Ovary (tissue), 9 donors: Measurements from ENCODE around the gene EN2. TPM values are rescaled to one million over a fixed set of nuclear protein-coding genes. Genes with fewer than 3 reads are reported as not detected.

Experiments
- DNase-seq, 5 donors: peaks; one replicate each; pipeline ENCODE4 v3.0.0-alpha.2; 2019 to 2020
- H3K27ac ChIP-seq, 2 donors: fragments of 200-600 bp; one replicate each; pipeline versions ENCODE4 v1.5.1 to v1.8.0; 2019 to 2022
- H3K27me3 ChIP-seq: fragments of 200-600 bp; one replicate; pipeline ENCODE4 v1.8.0; 2022
- H3K36me3 ChIP-seq: fragments of 200-600 bp; sonication (generic); one replicate; pipeline ENCODE4 v1.5.1; 2019
- H3K4me1 ChIP-seq: one replicate; pipeline ENCODE4 v1.8.1; 2013; ENCODE audit warnings: mild to moderate bottlenecking, moderate library complexity; ENCODE audit not compliant: insufficient read depth
- H3K4me3 ChIP-seq: fragments of 200-600 bp; sonication (generic); one replicate; pipeline ENCODE4 v1.5.1; 2017
- H3K9me3 ChIP-seq, 2 donors: fragments of 200-600 bp in 1 of 2; sonication (generic) in 1 of 2; one replicate each; pipeline versions ENCODE4 v1.5.1 to v1.8.1; 2013 to 2019; ENCODE audit warnings: mild to moderate bottlenecking in 1 of 2, moderate library complexity in 1 of 2
- EP300 ChIP-seq: sonication (generic); formaldehyde crosslinking; IDR thresholded peaks from one replicate; pipeline ENCODE4 v1.6.1; 2017; ENCODE audit warnings: antibody characterized with exemption
- POLR2A ChIP-seq: fragments of 450-650 bp; IDR thresholded peaks from one replicate; pipeline ENCODE4 v1.6.1; 2017; ENCODE audit warnings: antibody characterized with exemption, mild to moderate bottlenecking, moderate library complexity
- WGBS, 3 donors: extraction: QIAGEN DNeasy Blood & Tissue Kit in 1 of 3; methylation state at CpG; one replicate each; pipeline versions ENCODE4 v1.1.5 to v1.1.7; 2013 to 2017; 5-methylcytosine and 5-hydroxymethylcytosine counted together
- intact Hi-C, 4 donors: fragments of 100-400 bp; cut with DNase I; formaldehyde crosslinking; loops; one replicate each; pipeline versions ENCODE4 v1.11.0 to v1.15.1; 2022 to 2023
- polyA plus RNA-seq, 2 donors: library from polyadenylated mRNA; stranded (reverse); fragments of 200-250 nt in 1 of 2; fragments of 350-450 nt in 1 of 2; fragmentation: Illumina TruSeq in 1 of 2; extraction: RNeasy Lipid Tissue Mini Kit (QIAGEN cat#74804) in 1 of 2; gene quantifications; one replicate each; pipeline ENCODE4 v1.2.3, GENCODE V29; 2013 to 2014
- total RNA-seq, 7 donors: library from RNA; depleted of rRNA in 2 of 7; stranded (reverse); fragments of >200 nt in 2 of 7; fragmentation: NEBNext Ultra II Directional in 3 of 7; extraction: Animal tissue kit (Norgen Biotek cat#: 25700) in 3 of 7; gene quantifications; one replicate each; pipeline versions ENCODE4 v1.1.0 to v1.2.4, GENCODE V29; 2016 to 2023
- TF ChIP-seq, protein P1 (sequence below), 3 donors: fragments of 450-650 bp in 2 of 3; fragments of 200-600 bp in 1 of 3; IDR thresholded peaks; one replicate each; pipeline versions ENCODE4 v1.5.1 to v1.8.0; 2016 to 2022; ENCODE audit warnings: antibody characterized with exemption in 3 of 3, mild to moderate bottlenecking in 1 of 3
- donor health status: DM: no; HTN: no; CAD: no; lungs with moderate emphysema.
- donor health status: DM: no; HTN: no; CAD: no.
- donor health status: Bipolar disorder and iron deficiency.
- donor health status: DM: yes; HTN: yes; CAD: no.
- donor health status: DM: no; HTN: no; CAD: no.
- donor health status: DM: yes; HTN: yes; CAD: no.

The EN2 gene
- total and polyA plus RNA-seq, 9 donors: 0.15 to 1.8 (median 0.77) TPM; not detected in 1

- intact Hi-C loops: no loop called here
- no peaks in the 10 kb centered on the region for H3K27me3 ChIP-seq
- H3K9me3 ChIP-seq: no peaks in the 10 kb centered on the region
These were observed 39.6 kb upstream of the EN2 start for GRCh38 chr7:155418304-155418703.

DNA sequence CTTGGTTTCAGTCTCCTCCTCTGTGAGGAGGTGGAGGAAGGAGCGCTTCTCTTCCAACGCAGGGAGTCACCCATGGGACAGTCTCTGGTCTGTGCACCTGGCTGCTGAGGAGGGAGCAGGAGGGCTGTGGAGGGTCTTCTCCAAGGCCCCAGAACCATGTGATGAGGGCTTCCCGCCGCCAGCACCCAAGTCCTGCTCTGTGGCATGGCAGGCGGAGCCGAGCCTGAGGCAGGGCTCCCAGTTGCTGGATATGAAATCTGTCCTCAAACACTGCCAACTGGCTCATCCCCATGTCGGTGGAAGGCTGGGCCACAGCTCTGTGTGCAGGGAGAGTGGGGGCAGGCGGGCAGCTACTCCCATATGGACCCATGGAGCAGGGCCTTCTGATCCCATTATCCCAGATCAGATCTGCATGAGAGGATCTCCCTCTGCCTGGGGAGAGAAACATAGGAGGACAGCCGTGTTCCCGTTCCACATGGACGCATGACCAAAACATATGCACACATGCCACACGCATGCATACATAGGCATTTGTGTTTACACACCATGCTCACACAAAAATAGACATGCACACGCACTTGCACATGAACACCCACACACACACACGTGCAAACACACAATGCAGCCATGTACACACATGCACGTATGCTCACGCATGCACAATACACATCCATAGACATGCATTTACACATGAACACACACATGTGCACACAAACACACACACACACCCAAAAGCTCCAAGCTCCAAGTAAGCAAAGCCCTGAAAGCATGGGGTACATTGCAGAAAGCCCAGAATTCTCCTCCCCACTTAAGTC is 38.8 kb upstream of the EN2 start:
- H3K27ac ChIP-seq: no peak overlapping the region
- TF ChIP-seq POLR2A: no peak
- no peak for TF ChIP-seq EP300
- TF ChIP-seq, protein P1, sequence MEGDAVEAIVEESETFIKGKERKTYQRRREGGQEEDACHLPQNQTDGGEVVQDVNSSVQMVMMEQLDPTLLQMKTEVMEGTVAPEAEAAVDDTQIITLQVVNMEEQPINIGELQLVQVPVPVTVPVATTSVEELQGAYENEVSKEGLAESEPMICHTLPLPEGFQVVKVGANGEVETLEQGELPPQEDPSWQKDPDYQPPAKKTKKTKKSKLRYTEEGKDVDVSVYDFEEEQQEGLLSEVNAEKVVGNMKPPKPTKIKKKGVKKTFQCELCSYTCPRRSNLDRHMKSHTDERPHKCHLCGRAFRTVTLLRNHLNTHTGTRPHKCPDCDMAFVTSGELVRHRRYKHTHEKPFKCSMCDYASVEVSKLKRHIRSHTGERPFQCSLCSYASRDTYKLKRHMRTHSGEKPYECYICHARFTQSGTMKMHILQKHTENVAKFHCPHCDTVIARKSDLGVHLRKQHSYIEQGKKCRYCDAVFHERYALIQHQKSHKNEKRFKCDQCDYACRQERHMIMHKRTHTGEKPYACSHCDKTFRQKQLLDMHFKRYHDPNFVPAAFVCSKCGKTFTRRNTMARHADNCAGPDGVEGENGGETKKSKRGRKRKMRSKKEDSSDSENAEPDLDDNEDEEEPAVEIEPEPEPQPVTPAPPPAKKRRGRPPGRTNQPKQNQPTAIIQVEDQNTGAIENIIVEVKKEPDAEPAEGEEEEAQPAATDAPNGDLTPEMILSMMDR (IDR thresholded peaks at IDR 0.05): no peak
- no peak overlapping the region for H3K4me3 ChIP-seq
- no peaks in the 10 kb centered on the region for H3K9me3 ChIP-seq
- intact Hi-C loops: no loop called here
- 81 to 89% (median 88%) methylated on average over 16 of the region's 16 CpGs for WGBS, 3 donors
- no peak for DNase-seq
- no peaks in the 10 kb centered on the region for H3K27me3 ChIP-seq
- H3K4me1 ChIP-seq: no peaks in the 10 kb centered on the region
- no peaks in the 10 kb centered on the region for H3K36me3 ChIP-seq

More at GRCh38 chr7:155418304-155418703, 39.6 kb upstream of the EN2 start:
- H3K27ac ChIP-seq: no peak overlapping the region
- TF ChIP-seq EP300 (no peak), POLR2A (no peak)
- TF ChIP-seq, protein P1 (IDR thresholded peaks at IDR 0.05): no peak
- H3K4me1 ChIP-seq: no peaks in the 10 kb centered on the region
- DNase-seq: no peak
- H3K36me3 ChIP-seq: no peaks in the 10 kb centered on the region
- no peak overlapping the region for H3K4me3 ChIP-seq
- WGBS, 3 donors: 81 to 82% (median 81%) methylated on average over 12 of the region's 12 CpGs

GRCh38 chr7:155420116-155420515 is 37.8 kb upstream of the EN2 start:
- H3K36me3 ChIP-seq: no peaks in the 10 kb centered on the region
- H3K4me3 ChIP-seq: no peak overlapping the region
- H3K4me1 ChIP-seq: no peaks in the 10 kb centered on the region
- WGBS, 3 donors: 46 to 55% (median 51%) methylated on average over 8 of the region's 8 CpGs
- DNase-seq: no peak
- no peaks in the 10 kb centered on the region for H3K9me3 ChIP-seq
- no peak overlapping the region for H3K27ac ChIP-seq
- no peaks in the 10 kb centered on the region for H3K27me3 ChIP-seq
- intact Hi-C loops: no loop called here
- TF ChIP-seq POLR2A: no peak
- no peak for TF ChIP-seq EP300
- TF ChIP-seq, protein P1 (IDR thresholded peaks at IDR 0.05): no peak

GRCh38 chr7:155422151-155422550 is 35.8 kb upstream of the EN2 start:
- no peak overlapping the region for H3K4me3 ChIP-seq
- no peak overlapping the region for H3K27ac ChIP-seq
- intact Hi-C loops: no loop called here
- H3K4me1 ChIP-seq: no peaks in the 10 kb centered on the region
- H3K9me3 ChIP-seq: no peaks in the 10 kb centered on the region
- H3K36me3 ChIP-seq: no peaks in the 10 kb centered on the region
- WGBS, 3 donors: 46 to 59% (median 47%) methylated on average over 10 of the region's 10 CpGs
- H3K27me3 ChIP-seq: no peaks in the 10 kb centered on the region
- TF ChIP-seq POLR2A (no peak), EP300 (no peak)
- TF ChIP-seq, protein P1 (IDR thresholded peaks at IDR 0.05): no peak
- no peak for DNase-seq
